Hepatic stellate cell (primary cell): Measurements from ENCODE around the gene TTYH1.
"Not testable (repeated sequence)": the region's sequence is repeated elsewhere in the genome, so short reads cannot be mapped to it uniquely, and the experiment has no call there.

Experiments used
- DNase-seq: peaks from one replicate; pipeline ENCODE4 v3.0.0; 2011; ENCODE audit warnings: low spot score

TTYH1 gene

GRCh38 chr19:54461210-54461609 is 45.9 kb downstream of the TTYH1 start:
- DNase-seq, result no peak

- no peak for DNase-seq
Observed at GRCh38 chr19:54461613-54462012, 46.3 kb downstream of the TTYH1 start.

- DNase-seq, result no peak
Observed at GRCh38 chr19:54462047-54462654, 46.9 kb downstream of the TTYH1 start.

GRCh38 chr19:54462655-54463530 is 47.6 kb downstream of the TTYH1 start:
- DNase-seq, result peak; percentile 57

GRCh38 chr19:54463531-54464043 is 48.3 kb downstream of the TTYH1 start, which contains the start of gene LENG9:
LENG9 (minus strand) TSS chr19:54463778; CDS start chr19:54463526, 252 bp downstream.
- DNase-seq, result peak; percentile 88

- DNase-seq, result peak; percentile 50
Observed at GRCh38 chr19:54464044-54464629, 48.9 kb downstream of the TTYH1 start.

- DNase-seq, result peak; percentile 88
Observed at GRCh38 chr19:54464630-54465425, 49.6 kb downstream of the TTYH1 start.

GRCh38 chr19:54465426-54466109 is 50.3 kb downstream of the TTYH1 start:
- no peak for DNase-seq

- DNase-seq, result not testable (repeated sequence)
Observed at GRCh38 chr19:54466110-54466480, 50.8 kb downstream of the TTYH1 start.

- no peak for DNase-seq
Observed at GRCh38 chr19:54469496-54469934, 54.3 kb downstream of the TTYH1 start.

GRCh38 chr19:54470276-54470887 is 55.1 kb downstream of the TTYH1 start:
- DNase-seq, result no peak

- peak; percentile 55 for DNase-seq
Observed at GRCh38 chr19:54470991-54471782, 55.9 kb downstream of the TTYH1 start.

GRCh38 chr19:54473071-54473891 is 58.0 kb downstream of the TTYH1 start, which contains the start of gene CDC42EP5:
CDC42EP5 (minus strand) TSS chr19:54473296; CDS start chr19:54465547, 7,749 bp downstream.
- DNase-seq, result peak; percentile 93

GRCh38 chr19:54473892-54474372 is 58.7 kb downstream of the TTYH1 start:
- no peak for DNase-seq

GRCh38 chr19:54475706-54476105 is 60.4 kb downstream of the TTYH1 start:
- no peak for DNase-seq

GRCh38 chr19:54477650-54478049 is 62.4 kb downstream of the TTYH1 start:
- no peak for DNase-seq

GRCh38 chr19:54478677-54479266 is 63.5 kb downstream of the TTYH1 start:
- DNase-seq, result peak; percentile 43

- DNase-seq, result no peak
Observed at GRCh38 chr19:54480051-54480450, 64.8 kb downstream of the TTYH1 start.
